22Rv1 (cell line): ENCODE data around the gene CFAP92.
"Not testable (repeated sequence)": the region's sequence is repeated elsewhere in the genome, so short reads cannot be mapped to it uniquely, and the experiment has no call there.

ENCODE experiments used
- H3K27ac ChIP-seq: fragments of 450-650 bp; 2 replicates; pipeline ENCODE4 v1.5.1; 2017
- ZFX ChIP-seq: fragments of 450-650 bp; IDR thresholded peaks from 2 replicates; pipeline ENCODE4 v1.6.1; 2017; ENCODE audit warnings: antibody characterized with exemption, borderline replicate concordance
- TF ChIP-seq, protein P1 (sequence below): fragments of 450-650 bp; IDR thresholded peaks from 2 replicates; pipeline ENCODE4 v1.5.1; 2017; ENCODE audit warnings: mild to moderate bottlenecking

Gene CFAP92

DNA sequence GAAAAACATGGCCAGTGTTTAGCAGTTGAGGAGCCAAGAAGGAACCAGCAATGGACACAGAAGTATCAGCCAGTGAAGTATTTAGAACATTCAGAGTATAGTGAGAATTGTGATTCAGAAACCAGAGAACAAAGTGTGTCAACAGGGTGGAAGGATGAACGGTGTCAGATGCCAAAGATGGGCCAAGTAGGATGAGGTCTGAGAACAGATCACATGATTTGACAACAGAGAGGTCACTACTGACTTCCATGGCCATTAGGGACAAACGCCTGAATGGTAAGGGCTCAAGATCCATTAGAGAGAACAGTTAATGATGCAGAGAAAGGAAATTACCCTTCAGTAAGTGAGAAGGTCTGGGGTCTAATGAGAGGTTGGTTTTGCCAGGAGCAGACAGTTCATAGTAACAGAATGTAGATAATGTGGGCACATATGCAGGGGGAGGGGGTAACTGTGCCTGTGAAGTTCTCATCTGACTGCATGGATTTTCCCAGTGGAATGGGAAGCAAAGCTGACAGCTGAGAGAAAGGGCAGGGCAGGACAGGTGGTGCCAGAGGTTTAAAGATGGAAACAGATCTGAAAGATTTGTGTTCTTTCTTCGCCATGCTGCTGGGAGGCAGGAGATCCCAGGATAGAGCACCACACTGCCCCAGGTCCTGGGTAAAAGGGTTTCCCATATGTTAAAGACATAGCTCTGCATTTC, 119.2 kb downstream of the CFAP92 start:
- H3K27ac ChIP-seq = no peak overlapping the region
- no peak for TF ChIP-seq ZFX
- TF ChIP-seq, protein P1, sequence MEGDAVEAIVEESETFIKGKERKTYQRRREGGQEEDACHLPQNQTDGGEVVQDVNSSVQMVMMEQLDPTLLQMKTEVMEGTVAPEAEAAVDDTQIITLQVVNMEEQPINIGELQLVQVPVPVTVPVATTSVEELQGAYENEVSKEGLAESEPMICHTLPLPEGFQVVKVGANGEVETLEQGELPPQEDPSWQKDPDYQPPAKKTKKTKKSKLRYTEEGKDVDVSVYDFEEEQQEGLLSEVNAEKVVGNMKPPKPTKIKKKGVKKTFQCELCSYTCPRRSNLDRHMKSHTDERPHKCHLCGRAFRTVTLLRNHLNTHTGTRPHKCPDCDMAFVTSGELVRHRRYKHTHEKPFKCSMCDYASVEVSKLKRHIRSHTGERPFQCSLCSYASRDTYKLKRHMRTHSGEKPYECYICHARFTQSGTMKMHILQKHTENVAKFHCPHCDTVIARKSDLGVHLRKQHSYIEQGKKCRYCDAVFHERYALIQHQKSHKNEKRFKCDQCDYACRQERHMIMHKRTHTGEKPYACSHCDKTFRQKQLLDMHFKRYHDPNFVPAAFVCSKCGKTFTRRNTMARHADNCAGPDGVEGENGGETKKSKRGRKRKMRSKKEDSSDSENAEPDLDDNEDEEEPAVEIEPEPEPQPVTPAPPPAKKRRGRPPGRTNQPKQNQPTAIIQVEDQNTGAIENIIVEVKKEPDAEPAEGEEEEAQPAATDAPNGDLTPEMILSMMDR = no peak

DNA sequence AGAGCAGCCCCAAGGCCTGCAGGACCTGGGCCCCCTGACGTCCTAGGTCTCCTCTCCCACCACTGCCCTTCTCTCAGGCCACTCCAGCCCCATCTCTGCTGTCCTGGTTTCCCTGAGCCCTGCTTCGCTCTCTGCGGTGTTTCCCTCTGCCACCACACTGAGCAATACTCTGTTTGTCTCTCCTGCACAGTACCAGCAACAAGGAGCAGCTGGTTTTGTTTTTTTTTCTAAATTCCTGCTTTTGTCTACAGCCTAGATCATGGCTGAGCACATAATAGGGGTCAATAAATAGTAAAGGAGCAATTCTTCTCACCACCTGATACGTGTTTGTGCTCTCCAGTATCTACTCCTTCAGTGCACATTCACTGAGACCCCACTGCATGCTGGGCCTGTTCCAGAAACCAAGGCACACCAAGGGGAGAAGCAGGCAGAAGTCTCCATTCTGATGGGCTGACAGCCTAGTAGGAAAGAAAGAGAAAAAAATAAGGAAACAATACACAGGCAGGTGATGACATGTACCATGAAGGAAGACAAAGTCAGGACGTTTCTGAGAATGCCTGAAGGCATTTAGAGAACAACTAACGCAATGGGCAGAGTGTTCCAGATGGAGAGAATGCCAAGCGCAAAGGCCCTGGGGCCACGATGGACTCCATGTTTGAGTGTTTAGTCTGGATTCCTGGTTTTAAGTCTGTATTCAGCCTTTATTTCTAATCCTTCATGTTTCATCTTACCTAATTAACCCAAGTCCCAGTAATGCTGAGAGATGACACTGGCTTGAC, 120.4 kb downstream of the CFAP92 start:
- H3K27ac ChIP-seq = no peak overlapping the region
- TF ChIP-seq, protein P1 = no peak
- TF ChIP-seq ZFX = no peak

DNA sequence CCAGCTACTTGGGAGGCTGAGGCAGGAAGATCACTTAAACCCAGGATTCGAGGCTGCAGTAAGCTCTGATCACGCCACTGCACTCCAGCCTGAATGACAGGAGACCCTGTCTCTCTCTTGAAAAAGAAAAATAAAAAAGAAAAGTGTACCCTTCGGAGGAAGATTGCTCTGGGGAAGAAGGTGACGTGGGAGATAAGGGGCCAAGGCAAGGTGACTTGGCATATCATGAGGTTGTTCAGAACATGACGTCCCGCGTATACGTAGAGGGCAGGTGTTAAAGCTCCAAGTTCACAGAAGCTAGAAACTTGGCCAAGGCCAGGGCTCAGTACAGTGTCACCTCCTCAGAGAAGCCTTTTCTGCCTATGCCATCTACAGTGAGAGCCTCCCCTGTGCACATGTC, 121.1 kb downstream of the CFAP92 start:
- no peak for TF ChIP-seq ZFX
- TF ChIP-seq, protein P1 = no peak
- no peak overlapping the region for H3K27ac ChIP-seq

DNA sequence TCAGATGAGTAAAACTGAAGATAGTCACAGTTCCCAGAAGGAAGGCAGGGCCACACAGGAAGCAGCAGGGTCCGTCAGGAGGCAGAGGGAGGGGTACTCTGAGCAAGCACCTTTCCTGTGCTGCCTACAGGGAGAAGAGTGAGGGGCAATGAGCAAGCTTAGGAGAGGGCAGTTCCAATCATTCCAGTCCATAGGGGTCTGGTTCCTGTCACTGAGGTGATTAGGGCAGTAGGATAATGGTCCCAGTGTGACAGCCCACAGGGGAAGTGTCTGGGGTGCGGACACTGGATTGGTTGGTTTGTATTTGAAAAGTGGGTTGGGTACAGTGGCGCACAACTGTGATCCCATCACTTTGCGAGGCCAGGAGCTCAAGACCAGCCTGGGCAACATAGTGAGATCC, 121.6 kb downstream of the CFAP92 start:
- H3K27ac ChIP-seq = no peak overlapping the region
- TF ChIP-seq ZFX = no peak
- TF ChIP-seq, protein P1 = no peak

DNA sequence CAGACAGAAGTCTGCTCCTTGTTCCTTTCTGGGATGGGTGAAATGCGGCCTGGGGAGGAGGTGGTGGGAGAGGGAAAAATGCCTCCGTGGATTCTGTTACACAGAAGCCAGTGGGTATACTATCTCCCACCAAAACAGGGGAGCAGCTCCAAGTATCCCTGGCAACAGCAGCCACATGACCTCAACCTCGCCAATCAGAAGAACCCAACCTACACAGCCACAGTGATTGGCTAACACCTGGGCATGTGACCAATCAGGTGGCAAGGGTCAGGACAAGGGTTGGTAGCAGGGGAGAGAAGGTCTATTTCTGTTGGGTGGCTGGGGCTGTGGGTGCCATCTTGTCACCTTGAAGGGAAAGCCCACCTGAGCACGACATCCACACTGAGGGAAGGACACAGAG, 123.5 kb downstream of the CFAP92 start:
- TF ChIP-seq, protein P1 = no peak
- TF ChIP-seq ZFX = no peak
- no peak overlapping the region for H3K27ac ChIP-seq

DNA sequence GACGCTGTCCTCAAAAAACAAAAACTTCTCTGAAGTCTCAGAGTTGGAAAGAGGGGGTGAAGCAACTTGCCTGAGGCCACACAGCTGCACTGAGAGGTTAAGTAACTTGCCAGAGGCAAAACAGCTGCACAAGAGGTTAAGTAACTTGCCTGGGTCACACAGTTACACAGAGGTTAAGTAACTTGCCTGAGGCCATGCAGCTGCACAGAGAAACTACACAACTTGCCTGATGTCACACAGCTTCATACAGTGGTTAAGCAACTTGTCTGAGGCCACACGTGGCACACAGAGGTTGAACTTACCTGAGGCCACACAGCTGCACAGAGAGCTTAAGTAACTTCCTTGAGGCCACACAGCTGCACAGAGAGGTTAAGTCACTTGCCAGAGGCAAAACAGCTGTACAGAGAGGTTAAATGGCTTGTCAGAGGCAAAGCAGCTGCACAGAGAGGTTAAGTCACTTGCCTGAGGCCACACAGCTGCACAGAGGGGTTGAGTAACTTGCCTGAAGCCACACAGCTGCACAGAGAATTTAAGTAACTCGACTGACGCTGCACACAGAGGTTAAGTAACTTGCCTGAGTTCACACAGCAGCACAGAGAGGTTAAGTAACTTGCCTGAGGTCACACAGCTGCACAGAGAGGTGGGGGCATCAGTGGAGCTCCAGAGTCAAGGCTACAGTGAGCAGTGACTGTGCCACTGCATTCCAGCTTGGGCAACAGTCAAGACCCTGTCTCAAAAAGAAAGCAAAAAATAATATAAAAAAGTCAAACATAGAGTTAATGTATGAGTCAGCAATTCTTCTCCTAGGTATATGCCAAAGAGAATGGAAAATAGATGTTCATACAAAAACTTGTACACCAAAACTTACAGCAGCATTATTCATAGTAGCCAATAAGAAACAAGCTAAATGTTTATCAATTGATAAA, 126.4 kb downstream of the CFAP92 start:
- no peak overlapping the region for H3K27ac ChIP-seq
- TF ChIP-seq, protein P1 = no peak
- TF ChIP-seq ZFX = no peak

DNA sequence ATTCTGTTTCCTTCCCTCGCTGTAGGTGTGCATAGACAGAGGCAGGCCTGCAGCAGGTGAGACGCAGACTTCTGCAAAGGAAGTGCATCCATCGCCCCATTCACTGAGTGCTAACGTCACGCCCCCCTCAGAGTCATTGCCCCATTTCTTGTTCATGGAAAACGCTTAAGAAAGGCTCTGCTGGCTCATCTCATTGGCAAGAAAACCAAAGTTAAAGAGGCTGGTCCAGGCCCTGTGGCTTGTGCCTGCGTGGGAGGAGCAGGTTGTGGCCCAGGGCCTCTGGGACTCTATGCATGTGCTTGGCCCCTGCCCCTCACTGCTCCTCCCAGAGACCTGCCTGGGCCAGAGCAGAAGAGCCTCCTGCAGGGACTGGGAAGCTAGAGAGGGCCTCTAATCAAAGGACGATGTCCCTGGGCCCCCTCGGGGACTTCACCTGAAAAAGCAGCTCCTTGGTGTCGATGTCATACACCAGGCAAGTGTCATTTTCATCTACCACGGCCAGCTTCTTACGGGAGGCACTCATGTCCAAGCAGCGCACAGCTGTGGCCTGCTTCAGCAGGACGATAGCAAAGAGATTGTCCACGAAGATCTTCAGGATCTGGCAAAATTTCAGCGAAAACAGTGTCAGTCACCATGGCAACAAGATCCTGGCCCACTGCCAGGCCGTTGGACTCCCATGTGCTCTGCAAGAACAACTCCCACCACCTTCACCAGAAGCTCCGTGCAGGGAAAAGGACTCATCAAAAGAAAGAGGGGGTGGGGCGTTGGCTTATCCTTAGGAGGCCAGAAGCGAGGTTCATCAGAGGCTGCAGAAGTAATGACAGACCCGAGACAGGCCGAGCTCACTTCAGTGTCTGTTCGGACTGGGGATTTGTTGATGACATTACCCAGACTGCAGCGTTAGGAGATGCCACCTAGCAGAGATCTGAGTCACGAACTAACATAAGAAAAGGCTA, 128.7 kb downstream of the CFAP92 start:
- H3K27ac ChIP-seq = not testable (repeated sequence)
